Measurements from ENCODE around the gene FGFR3.
A peak's percentile ranks its signal among the peaks of the same experiment; 100 is the strongest.
"Not testable (repeated sequence)": the region's sequence is repeated elsewhere in the genome, so short reads cannot be mapped to it uniquely, and the experiment has no call there.

Gene FGFR3

DNA sequence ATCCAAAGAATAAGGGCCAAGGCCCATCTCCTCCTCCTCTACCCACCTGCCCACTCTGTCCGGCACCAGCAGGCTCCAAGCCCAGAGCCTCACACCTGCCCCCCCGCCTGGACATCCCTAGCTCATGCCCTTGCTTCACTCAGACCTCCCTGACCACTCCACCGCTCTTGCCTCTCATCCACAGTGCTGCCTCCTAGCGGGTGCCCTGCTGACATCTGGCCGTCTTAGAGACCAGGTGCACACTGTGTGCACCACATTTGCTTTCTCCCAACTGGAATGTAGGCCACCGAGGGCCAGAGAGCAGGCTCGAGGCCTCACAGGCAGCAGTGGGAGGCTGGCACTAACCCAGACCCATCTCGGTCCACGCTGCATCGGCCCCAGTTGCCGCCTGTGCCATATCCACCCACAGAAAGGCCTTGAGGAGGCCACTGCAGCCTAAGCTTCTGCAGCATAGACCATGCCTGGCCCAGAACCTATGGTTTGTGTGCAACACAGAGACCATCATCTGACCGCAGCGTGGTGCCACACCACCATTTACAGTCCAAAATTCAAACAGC, 49.3 kb downstream of the FGFR3 start:
- no peak for DNase-seq (ENCODE audit: low spot score)

DNA sequence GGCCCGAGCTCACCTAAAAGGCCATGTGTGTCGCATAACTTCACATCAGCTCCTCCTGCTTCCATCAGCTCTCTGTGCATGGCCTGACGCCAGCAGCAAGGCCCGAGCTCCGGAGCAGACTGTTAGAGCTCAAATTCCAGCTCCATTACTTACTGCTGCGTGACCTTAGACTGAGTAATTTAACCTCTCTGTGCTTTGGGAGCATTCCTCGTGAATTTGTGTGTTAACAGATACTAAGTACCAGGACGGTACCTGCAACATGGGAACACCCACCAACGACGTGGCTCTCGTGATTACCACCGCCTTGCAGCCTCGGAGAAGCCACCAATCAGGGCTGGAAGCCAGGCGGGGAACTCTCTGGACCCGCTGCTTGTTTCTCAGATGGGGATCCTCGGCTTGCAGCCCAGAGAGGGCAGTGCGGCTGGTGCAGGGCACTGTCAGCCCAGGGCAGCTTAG, 49.9 kb downstream of the FGFR3 start:
- DNase-seq (ENCODE audit: low spot score): peak; percentile 30

DNA sequence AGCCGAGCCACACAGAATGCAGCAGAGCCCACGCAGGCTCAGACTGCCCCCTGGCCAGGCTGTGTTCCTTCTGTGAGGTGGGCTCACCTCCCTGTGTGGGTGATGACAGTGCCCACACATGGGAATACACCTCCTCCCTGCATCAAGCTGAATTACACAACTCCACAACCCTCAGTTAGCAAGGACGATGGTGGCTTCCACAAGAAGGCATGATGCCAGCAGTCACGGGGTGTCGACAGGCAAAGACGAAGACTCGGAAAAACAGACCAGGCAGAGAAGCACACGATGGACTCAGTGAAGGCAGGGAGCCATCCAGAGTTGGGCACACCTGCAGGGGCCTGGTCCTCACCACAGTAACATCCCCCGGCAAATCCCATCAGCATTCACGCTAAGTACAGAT, 50.8 kb downstream of the FGFR3 start:
- DNase-seq (ENCODE audit: low spot score): no peak

DNA sequence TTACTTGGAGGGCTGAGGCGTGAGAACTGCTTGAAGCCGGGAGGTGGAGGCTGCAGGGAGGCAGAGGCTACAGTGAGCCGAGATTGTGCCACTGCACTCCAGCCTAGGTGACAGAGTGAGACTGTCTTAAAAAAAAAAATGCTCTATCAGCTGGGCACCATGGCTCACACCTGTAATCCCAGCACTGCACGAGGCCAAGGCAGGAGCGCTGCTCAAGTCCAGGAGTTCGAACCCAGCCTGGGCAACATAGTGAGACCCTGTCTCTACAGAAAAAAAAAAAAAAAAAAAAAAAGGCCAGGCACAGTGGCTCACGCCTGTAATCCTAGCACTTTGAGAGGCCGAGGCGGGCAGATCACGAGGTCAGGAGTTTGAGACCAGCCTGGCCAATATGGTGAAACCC, 51.5 kb downstream of the FGFR3 start:
- DNase-seq (ENCODE audit: low spot score): not testable (repeated sequence)

DNA sequence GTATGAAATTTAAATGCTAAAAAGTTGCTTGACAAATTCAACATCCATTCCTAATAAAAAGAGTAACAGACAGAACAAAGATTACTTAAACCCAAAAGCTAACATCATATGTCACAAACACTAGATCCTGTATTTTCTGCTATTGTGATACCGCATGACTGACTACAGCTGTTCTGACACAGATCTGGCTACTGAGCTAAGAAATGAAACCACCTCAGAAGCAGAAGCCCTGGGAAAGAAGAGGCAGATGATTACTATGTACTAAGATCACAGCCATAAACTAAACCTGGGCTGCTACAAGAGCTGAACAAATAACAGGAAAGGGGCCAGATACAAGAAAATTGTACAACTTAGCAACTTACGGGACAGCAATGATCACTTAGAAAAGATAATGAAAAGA, 53.5 kb downstream of the FGFR3 start:
- no peak for DNase-seq (ENCODE audit: low spot score)

DNA sequence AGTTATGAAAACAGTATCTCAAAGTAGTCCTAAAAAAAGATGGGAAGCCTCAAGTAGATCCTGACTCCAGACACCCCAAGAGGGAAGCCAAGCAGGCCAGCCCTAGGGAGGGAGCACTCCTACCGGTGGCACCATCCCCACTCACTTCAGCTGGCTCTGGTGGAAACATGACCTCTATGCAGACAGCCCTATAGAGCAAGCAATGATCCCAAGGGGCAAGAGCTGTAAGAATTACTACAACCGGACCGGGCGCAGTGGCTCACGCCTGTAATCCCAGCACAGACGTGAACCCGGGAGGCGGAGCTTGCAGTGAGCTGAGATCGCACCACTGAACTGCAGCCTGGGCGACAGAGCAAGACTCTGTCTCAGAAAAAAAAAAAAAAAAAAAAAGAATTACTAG, 57.2 kb downstream of the FGFR3 start:
- DNase-seq (ENCODE audit: low spot score): no peak

DNA sequence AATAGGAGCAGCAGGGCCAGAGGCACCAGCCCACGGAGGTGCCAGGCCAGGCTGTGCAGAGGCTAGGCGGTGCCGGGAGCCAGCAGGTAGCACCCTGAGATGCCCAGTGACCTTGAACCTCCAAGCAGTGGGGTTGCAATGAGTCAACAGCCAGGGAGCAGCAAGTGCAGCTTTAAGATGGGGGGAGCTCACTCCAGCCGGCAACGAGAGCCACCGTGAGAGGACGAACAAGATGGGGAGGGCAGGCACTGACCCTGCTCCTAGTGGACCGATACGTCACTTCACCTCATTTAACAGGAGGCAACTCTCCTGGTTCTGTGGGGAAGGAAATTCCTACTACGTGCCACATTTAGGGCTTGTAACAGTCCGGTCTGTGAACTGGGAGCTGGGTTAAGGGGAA, 58.1 kb downstream of the FGFR3 start:
- no peak for DNase-seq (ENCODE audit: low spot score)

DNA sequence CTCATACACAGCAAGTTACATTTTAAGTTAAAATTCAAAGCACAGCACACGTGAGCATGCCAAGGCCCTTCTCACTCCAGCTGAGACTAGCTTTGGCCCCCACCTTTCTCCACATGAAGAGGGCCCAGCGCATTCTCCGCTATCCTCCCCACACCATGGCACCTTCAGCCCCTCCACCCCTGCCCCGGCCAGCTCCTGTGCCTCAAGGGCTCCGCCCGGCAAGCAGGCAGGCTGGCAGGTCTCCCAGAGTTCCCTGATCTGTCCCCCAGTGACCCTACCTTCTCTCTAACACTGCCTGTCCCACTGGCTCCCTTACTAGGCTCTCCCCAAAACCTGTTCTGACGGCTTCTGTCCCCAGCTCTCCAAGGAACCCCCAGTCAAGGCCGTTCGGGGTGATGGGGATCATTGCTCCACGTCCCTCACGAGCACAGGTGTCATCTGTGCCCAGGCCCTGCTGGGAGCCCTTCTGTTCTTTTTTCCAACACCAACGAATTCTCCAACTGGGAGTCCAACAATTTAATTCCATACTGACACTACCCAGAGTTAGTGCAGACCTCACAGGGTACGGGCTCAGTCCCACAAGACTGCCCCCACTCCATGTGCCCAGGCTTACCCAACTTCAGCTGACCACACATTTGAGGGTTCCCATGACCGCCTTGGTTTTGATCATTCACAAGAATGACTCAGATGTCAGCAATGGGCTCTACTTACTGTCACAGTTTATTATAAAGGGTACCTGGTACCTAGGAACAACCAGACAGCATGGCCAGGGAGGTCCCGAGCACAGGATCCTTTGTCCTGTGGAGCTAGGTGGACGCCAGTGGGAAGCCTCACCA, 58.7 kb downstream of the FGFR3 start:
- DNase-seq (ENCODE audit: low spot score): no peak

DNA sequence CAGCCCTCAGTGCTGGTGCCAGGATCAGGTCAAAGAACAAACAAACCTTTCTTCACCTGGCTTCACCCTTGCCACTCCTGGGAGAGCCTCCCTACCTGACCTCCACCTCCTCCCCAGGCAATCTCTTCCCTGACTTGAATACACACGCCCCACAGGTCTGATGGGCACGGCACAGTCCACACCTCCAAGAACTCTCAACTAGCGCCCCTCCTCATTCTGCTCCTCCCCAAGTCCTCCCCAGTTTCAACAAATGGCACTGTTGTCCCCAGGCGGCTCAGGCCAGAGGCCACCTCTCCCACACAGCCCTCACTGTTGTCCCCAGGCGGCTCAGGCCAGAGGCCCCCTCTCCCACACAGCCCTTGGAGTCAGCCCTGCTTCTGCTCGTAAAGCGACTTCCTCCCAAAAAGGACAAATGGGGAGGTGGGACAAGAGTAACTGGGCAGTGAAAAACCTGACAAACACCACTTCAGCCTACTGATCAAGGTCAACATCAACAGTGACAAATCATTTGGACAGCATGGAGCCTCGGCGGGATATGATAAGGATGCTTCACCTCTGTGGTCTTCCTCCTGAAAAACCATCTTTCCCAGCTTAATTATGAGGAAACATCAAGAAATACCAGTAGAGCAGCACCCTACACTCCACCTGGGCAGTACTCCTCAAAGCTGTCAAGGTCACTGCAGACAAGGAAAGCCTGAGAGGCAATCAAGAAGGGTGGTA, 60.0 kb downstream of the FGFR3 start:
- no peak for DNase-seq (ENCODE audit: low spot score)

DNA sequence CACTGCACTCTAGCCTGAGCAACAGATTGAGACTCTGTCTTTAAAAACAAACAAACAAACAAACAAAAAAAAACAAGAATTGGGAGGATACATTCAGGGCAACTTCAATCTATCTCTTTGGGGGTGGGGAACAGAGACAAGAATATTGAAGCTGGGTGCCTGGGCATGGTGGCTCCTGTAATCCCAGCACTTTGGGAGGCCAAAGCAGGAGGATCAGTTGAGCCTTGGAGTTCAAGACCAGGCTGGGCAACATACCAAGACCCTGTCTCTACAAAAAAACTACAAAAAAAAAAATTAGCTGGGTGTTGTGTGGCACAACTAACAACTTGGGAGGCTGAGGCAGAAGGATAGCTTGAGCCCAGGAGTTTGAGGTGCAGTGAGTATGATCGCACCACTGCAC, 61.7 kb downstream of the FGFR3 start:
- no peak for DNase-seq (ENCODE audit: low spot score)

DNA sequence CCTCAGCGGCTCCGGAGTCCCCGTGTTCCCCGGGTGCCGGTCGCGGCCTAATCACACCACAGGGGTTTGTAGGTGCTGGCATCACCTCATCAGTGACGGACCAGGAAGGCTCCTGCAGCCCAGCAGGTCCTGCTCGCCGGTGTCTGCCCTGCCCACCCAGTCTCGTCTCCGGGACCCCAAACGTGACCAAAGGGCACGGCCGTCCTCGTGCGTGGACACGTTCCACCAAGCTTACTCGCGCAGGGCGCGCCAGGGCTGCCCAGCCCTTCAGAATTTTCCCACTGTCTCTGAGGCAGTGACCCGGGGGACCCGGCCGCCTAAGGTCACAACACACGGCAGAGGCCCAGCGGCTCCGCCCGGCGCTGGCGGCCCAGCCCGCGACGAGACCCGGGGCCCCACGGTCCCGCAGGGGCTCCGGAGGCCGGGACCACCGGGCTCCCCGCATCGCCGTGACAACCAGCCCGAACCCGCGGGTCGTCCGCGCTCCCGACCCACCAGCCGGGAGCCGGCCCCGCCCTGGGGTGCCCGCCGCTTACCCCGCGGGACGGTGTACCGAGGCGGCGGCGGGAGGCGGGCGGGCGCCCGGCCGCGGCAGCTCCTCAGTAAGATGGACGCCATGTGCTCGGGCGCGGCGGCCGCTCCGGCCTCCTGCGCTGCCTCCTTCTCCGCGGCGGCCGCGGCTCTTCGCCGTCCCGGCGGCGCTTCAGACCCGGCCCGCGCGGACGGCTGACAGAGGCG, 62.4 kb downstream of the FGFR3 start:
- DNase-seq (ENCODE audit: low spot score): peak; percentile 45

DNA sequence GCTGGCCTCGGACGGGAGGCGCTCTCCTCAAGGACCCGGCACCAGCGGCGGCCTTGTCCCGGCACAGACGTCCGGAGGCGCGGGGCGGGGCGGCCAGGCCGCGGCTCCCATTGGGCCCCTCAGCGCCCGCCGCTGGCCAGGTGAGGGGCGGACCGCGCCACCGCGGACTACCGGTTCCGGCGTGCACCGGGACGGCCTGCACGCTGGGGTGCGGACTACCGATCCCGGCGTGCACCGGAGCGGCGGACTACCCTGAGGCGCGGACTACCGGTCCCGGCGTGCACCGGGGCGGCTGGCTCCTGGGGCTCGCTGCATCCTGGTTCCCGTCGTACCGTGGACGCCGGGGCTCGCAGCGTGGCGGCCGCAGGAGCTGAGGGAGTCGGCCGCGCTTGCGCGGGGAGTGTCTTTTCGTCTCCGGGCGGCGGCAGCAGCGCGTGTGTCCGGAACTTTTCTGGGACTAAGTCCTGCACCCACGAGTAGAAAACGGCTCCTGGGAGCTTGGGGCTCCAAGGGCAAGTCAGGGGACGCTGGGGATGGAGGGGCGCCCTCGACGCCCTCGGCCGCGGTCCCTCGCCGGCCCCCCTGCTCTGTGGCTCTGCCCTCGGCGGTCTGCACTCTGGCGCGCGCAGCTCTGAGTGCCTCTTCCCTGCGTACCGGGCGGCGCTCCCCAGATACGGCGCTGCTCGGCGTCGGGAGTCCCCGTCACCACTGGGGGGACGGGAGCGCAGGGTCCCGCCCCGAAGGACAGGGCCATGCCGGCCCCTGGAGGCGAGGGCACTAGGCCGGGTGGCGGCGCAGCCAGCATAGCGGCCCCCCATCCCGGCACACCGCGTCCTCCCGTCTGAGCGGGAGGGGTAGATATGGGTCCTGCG, 63.2 kb downstream of the FGFR3 start, which contains the start of gene LETM1:
Gene LETM1, minus strand, starts transcription at position 86 of the 872 bp plus-strand sequence. CDS start 206 bp downstream, outside the sequence.
- peak; percentile 94 for DNase-seq (ENCODE audit: low spot score)

DNA sequence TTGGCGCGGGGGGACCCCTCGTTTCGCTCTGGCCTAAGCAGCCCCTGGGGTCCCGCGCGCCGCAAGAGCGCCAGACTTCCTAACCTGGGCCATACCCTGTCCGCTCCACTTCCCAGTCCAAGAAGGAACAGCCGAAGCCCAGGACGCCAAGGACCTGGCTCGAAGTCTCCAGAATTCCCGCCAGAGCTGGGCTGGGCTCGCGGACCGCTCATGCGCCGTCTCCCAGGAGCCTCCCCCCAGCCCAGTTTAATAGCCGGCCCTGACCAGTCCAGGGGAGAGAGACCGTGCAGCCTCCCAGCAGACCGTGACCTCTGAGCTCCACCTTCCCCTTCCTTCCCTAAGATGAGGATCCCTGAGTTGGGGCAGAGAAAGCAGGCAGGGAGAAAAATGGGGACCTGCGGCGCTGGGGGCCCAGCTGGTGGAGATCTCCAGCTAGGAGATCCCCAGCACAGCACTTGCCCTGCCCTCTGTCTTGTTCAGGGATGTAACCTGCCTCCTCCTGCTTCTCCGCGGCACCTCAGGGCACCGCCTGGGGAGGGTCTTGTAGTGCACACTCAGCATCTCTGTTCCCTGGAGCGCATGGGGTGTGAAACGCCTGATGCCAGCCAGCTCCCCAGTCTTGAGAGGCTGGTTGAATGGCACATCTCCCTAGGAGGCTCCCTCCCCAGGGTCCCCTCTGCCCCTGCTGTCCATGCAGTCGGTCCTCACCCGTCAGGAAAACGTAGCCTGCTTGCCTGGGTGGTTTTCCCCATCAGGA, 64.0 kb downstream of the FGFR3 start:
- peak; percentile 36 for DNase-seq (ENCODE audit: low spot score)

DNA sequence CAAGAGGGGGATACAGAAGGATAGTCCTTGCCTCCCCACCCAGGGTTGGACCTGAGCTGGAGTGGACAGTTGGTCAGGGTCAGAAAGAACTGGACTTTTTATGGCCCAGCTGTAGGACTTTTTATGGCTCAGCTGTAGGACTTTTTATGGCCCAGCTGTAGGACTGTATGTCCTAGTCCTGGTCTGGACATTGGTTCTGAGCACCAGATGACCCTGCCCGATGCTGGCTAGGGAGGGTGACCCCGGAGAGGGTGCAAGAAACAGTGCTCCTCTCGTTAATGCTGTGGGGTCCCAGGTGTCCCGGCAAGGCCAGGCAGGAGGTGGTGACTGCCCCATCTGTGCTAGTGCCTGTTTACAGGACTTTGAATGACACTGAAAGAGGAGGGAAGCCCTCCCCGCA, 64.8 kb downstream of the FGFR3 start:
- DNase-seq (ENCODE audit: low spot score): no peak

Data from RKO (cell line).